Activated T-cell treated with anti-CD3 and anti-CD28 coated beads for 1 hour (primary cell): ENCODE measurements around the gene PLXNA4.

Experiments used
- DNase-seq: peaks from one replicate; pipeline ENCODE4 v3.0.0-alpha.2; 2020; ENCODE audit warnings: low read depth

The PLXNA4 gene

DNA sequence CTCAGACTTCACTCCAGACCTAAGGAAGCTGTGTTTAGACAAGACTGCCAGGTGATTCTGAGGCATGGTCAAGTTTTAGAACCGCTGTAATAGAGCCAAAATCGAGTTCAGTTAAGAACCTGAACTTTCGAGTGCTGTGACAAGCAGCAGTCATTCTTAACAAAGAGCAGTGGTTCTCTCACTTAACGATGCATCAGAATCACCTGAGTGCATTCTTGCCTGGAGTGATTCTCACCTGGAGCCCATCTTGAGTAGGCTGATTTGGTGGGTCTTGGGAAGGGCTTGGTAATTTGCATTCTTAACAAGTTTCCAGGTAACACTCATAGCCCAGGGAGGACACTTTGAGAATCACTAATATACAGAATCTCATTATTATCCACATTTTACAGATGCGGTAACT, 44.7 kb downstream of the PLXNA4 start:
- DNase-seq = no peak

DNA sequence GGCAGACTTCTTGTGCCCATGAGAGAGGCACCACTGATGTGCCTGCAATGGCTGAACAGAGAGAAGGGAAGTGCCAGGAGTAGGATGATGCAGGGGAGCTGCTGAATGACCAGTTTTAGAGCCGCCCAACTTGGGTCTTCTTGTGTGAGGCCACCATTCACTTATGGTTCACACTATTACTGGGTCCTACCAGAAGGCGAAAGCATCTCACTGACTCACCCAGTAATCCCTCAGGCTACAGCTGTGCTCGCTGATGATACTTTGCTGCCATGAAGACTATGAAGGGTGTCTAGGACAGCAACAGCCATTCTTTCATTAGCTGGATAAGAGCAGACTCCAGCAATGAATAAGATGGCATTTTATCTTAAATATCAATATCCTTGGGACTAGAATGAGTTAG, 47.6 kb downstream of the PLXNA4 start:
- DNase-seq = no peak

DNA sequence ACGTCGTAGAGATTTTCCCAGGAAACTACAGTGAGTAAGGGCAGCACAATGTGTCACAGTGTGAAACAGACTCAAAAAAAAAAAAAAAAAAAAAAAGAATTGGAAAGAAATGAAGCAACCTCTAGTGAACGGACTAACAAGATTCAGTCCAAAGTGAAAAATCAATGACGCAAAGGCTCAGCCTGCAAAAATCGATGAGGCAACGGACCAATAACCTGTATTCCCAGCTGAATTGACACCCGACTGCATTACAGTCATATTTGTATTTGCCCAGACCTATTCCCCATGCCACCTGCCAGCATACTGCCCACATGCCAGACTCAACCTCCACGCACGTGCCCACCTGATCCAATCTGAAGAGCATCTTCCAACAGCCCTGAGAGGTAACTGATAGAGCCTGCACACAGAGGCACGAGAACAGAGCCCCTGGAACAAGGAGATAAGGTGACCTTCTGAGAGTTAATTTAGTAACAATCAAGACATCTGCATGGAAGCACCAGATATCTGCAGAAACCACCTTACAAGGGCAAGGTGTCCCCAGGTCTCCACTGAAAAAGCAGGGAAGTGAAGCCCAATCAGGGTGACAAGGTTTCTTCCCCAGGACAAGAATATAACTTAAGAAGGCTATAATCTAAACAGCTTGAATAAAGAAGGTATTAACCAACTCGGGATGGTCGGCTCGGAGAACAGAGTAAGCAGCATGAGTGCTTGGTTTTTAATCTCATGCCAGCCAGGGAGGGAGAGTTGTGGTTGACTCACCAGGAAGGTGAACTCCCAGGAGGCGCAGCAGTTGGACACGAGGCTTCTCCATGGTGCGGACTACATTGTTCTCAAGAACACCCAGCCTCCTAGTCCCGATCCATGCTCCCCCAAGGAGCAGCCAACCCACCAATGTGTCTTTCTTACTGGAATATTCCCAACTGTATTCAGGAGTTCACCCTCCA, 48.5 kb downstream of the PLXNA4 start:
- no peak for DNase-seq

DNA sequence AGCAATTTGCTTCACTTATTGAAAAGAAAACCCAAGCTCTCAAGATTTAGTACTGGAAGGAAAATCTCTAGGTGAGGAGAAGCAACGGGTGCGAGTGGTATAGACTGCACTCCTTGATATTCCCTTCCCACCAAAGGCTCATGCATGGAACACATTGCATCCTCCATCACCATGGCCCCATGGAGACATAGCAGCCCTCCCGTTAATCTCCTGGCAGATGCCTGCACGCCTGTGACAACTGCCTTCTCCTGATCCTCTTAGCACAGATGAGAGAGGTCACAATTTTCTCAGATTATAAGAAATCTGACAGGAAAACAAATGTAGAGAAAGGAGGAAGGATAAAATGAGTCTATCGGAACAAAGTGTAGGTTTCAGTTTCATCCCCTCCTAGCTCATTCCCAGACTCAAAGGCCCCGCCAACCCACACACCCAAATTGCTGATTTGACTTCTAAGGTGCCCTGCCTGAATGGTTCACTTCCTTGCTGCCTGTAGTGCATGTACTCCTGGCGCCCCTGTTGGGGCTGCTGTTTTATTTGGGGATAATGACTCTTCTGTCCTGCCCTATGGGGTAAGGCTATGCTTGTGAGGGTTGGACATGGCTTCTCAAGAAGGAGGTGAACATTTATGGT, 50.0 kb downstream of the PLXNA4 start:
- no peak for DNase-seq

DNA sequence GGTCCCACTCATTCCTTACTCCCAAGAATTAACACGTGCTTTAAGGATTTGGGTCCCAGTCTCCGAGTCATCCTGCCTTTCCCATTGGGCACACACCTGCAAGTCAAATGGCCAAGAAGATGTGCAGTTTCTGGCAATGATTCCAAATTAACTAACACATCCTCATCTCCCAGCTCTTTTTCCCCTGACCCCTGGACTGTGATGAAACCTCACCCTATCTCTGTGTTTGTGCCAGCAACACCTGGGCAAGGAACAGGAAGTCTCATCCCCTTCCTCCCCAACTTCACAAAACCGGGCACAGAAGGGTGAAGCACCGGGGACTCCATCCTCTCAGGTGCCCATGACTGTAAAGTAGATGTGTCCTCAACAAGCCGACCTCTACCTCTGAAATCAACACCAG, 54.8 kb downstream of the PLXNA4 start:
- no peak for DNase-seq

DNA sequence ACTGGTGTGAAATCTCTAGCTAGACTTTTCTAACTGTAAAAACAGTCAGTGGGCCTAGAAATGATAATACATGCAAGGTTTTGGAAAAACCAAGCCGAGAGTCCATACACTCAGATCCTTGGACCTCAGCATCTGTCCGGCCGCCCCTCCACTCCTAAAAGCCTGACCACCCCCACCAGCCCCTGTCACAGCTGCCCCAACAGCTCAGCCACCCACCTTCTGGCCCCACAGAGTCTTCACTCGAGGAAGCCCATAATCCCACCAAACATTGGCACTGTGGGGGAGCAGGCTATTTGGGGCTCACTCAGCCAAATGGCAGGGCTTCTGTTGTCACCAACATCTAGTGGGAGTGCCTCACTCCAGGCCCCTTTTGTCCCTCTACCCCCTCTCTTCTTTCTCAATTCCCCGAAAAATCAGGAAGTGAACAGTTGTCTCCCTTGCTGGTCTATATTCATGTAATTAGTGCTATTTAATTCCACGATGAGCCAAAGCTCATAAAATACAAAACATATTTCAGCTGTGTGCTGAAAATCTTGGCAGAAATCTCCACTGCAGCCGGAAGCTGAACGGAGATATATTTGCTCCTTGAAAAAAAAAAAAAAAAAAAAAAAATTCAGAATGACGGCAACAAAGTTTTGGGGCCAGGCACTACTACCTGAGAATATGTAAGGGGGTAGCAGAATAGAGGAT, 55.5 kb downstream of the PLXNA4 start:
- no peak for DNase-seq

DNA sequence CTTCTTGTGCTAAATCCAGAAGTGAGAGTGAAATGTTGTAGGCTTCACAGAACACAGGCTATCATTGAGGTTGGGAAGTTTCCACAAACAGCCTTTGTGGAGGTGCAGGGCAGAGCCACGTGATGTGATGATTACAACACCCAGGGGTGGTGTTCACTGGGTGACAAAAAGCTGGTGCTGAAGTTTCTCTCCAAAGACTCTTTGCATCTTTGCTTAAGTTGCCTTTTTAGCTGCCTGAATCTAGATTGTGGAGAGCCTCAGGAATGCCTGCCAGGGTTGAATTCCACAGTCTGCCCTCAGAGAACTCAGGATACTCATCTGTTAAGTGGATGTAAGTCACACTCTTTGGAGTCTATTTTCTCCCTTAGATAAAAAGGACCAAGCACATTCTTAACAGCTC, 56.3 kb downstream of the PLXNA4 start:
- no peak for DNase-seq

DNA sequence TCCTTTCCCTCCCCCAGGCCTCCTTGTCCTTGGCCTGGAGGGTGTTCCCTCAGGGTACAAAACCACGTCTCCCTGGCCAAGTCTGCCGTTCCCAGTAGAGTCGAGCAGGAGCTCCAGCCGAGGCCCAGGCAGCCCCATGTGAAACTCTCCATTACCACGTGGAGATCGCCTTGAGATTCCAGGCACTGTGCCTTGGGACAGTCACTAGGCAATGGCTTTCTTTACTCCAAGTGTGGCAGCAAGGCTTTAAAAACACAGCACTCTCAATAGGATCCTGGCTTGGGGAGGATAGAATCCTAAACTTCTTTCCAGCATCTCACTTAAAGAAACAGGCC, 57.5 kb downstream of the PLXNA4 start:
- no peak for DNase-seq

DNA sequence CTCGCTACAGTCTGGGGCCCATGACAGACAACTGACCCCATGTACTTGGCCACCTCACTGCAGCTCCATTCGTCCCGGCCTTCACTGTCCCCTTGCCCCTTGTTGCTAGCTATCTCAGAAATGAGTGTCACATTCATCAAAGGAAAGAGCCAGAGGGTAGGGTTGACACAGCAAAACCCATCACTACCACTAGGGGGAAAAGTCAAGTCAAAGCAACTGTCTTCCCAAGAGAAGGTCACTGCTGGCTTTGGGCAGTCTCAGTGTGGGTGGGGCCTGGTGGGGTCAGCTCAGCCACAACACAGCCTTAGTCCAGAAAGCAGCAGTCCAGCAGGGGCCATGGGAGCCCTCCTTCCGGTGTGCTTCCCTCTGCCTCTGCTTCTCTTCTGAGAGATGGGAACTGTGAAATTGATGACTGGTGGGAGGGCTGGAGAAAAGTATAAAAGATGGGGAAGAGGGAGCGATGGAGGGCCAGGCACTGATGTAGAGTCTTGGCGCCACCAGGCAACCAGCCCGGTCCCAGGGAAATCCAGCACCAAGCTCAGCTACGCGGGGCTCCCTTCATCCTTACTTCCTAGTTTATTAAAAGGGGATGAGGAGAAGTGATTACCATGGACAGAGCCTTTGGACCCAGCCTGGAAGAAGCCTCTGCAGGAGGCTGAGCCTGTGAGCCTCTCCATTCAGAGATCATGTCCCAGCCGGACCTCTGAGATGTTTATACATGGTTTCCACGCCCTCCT, 58.0 kb downstream of the PLXNA4 start:
- DNase-seq = no peak

DNA sequence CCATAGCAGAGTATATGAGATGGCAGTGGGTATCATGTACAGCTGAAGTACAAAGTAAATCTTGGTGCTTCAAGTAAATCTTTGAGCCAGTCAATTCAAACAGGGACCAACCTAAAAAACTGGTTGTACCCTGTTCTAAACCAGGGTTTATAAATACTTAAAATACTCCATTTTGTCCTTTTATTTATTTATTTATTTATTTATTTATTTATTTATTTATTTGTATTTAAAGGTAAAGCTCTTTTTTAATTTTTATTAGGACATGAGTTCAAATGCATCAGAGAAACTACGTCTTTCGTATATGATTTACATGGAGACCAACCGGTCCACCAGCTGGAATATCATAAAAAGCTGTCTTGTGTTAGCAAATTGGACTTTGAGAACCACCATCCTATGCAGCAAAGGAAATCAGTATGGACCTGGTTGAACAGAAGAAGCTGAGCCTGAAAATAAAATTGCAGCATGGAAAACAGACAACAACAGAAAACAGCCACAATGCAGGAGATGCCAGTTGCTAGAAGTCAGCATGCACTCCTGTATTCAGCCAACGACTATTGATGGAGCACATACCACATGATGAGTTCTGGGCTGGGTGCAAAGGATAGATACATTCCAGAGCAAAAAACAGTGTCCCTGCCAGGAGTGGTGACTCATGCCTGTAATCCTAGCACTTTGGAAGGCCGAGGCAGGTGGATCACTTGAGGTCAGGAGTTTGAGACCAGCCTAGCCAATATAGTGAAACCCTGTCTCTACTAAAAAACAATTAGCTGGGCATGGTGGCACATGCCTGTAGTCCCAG, 60.0 kb downstream of the PLXNA4 start:
- DNase-seq = no peak

DNA sequence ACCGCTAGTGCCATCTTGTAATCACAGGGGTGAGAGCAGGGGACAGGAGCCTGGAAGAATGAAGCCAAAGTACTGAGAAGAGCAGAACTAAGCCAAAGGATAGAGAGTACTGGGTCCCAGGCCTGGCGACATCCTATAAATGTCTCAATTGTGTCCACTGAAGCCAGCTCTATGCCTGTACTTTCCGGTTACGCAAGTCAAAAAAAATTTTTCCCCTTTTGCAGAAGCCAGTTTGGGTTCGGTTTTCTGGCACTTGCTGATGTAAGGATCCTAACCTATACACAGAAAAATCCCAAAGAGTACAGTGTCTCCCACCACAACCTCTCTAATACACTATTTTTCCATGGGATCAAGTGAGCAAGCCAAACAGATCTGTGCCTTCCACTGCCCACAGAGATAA, 61.1 kb downstream of the PLXNA4 start:
- no peak for DNase-seq

DNA sequence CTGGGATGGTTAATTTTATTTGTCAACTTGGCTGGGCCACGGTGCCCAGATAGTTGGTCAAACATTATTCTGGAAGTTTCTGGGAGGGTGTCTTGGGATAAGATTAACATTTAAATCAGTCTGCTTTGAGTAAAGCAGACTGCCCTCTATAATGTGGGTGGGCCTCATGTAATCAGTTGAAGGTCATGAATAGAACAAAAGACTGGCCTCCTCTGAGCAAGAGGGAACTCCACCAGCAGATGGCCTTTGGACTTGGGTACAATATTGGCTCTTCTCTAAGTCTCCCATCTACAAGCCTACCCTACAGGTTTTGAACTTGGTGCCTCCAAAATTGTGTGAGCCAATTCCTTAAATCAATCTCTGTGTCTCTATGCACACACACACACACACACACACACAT, 61.8 kb downstream of the PLXNA4 start:
- no peak for DNase-seq

DNA sequence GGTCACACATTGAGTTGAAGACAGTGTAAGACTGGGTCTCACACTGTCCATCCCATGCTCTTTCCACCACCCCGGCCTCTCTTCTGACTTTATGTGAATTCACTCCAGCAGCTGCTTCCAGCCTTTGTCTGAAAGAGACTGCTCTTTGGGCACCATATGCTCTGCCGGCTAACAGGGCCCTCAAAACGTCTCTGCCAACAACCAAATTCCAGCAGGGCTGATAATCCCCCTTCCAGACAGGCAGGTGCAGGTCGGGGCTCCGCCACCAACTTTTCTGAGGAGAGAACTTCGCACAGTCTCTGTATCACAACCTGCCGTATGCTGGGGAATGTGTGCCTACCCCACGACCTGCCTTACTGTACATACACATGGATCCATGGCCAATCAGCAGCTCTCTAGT, 64.3 kb downstream of the PLXNA4 start:
- no peak for DNase-seq

DNA sequence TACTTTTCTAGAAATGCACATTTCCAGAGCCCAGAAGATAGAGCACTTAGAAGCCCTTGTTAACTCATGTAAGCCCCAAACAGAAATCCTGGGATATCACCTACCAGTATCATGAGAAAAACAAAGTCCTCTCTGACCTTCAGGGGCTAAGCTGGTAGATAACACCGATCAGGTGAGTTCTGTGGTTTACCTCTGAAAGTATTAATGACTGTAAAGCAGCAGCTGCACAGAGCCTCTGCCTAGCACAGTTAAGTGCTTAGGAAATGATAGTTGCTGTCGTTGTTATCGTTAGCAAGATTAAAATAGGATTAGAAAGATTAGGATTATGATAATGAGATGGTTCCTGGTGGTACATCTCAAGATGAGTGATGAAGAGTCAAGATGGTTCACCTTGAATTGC, 64.9 kb downstream of the PLXNA4 start:
- DNase-seq = no peak

DNA sequence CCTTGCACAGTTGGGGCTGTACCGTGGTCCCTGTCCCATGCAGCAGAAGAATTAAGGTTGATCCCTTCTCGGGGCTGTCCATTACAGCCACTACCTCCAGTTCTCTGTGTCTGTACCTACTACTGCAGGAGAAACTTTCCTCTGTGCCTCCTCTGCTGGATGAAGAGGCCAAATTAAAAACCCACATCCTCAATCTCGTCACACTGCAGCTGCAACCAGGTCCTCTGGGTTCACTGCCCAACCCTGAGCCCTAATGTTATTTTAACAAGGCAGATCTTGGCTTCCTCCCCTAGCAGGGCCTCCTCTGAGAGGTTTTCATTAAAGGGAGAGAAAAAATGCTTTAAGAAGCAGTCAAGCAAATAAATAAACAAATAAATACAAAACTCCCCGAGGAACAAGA, 66.6 kb downstream of the PLXNA4 start:
- DNase-seq = no peak

DNA sequence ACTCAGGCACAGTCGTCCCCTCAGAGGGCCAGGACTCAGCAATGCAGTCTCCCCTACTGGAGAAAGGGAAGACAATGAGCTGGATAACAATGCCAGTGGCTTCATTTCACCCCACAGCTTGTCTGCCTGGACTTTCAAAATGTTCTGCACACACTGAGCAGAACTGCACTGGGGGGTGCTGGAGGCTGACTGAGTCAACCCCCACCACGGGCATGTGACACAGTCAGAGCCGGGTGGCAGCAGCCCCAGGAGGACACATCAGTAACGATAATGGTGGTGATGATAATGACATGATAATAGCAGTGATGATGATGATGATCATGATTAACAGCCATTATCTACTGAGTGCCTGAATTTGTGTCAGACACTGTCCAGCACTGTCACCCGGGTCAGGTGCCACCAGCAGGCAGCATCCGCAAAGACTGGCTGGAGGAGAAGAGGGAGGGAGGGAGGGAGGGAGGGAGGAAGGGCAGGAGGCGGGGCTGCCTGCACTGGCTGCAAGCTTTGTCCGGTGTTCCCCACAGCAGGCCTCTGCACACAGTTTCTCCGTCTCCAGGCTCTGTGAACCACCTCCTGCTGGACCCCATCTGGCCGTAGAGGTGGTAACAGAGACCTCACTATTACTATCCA, 67.4 kb downstream of the PLXNA4 start:
- DNase-seq = no peak

DNA sequence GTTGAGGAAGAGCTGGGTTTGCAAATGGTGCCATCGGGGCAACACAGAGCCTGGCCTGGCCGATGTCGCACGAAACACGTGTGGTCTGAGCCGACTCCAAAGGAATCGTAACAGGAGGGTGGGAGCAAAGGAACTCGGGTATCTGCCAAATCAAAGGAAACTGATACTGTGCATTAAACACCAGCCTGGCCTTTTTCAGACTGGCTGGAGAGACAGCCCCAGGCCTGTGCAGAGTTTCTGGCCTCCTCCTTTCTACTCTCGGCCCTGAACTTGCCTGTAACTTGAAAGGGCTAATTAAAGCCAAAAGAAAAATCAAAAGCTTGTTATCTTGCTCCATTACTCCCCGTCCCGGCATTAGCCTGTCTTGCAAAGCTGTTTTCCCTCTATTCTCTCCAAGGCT, 71.4 kb downstream of the PLXNA4 start:
- DNase-seq = no peak

DNA sequence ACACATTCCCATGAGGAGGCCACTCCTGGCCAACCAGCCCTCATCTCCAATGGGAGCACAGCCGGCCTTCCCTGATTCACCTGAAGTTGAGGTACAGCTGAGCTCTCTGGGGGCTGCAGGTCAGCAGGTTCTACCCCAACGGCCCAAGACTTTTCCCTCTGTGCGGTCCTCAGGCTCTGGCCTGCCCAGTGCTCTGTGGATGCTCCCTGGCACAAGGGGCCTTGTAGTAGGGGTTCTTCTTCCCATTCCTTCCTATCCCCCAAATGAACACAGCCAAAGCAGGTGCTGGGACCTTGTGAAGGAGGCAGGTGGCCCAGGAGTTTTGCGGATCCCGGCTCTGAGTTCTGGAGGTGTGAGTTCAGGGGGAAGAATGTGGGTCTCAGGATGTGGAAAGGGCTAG, 72.2 kb downstream of the PLXNA4 start:
- DNase-seq = no peak

DNA sequence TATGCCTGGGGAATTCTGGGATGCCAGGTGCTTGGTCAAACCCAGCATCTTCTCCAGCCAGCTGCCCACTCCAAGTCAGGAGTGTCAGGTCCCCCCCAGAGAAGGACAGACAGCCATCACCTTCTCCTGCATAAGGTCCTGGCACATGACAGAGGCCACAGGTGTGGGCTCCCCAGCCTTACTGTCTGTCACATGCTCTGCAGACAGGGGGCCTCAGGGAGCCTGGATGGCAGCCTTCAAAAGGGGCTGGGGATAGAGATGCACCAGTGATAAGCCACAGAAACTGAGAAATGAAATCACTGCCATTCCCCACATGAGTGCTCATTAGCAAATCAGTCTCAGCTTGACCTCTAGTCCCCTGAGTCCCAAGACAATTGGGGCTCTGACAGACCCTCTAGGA, 72.9 kb downstream of the PLXNA4 start:
- DNase-seq = no peak

DNA sequence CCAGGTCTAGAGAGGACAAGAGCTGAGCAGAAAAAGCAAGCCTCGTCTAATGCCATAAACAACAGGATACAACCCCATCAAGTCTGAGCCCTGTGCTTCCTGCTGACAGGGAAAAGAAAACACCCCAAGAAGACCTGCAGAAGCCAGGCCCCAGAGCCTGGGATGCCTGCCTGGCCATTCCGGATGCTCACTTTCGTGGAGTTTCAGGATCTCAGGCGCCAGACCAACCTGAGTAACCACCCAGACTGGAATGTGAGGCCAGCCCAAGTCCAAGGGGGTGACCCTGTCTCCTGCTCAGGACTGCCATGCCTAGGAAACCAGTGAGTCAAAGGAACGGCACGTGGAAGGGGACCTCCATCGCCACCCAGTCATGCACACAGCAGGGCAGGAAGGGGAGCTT, 74.3 kb downstream of the PLXNA4 start:
- no peak for DNase-seq

DNA sequence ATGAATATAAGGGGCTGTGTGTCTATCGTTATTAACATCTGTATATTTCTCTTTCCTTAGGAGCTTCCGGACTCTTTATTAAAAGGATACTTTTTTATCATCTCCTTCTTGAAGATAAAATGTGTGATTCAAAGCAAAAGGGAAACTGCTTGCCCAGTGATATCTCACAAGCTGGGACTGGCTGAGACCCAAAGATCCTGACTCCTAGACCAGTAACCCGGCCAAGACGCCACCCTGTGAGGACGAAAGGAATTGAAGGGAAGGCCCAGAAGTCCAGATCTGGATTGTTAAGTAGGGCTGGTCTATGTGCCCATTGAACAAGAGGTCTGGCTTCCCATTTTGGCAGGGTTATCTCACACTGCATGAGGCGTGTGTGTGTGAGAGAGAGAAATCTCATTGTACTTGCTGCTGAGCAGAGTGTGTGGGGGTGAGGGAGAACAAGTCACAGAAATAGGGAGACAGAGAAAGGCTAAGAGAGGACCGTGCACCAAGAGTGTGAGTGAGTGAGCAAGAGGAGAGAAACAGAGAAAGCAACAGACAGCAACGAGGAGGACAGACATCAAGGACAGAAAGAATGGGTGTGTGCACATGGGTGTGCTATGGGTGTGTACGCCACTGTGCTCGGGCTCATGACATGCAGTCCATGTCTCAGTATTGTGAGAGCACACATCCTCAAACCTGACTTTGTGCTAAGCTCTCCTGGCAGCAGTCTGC, 75.4 kb downstream of the PLXNA4 start:
- no peak for DNase-seq
